Activated T-cell treated with anti-CD3 and anti-CD28 coated beads, Interleukin-2, amount 50 U/mL, for 1 hour (primary cell): ENCODE data around the gene RNASE7.
"Not testable (repeated sequence)": the region's sequence is repeated elsewhere in the genome, so short reads cannot be mapped to it uniquely, and the experiment has no call there.

ENCODE experiments used
- DNase-seq: peaks from one replicate; pipeline ENCODE4 v3.0.0-alpha.2; 2020

The RNASE7 gene

GRCh38 chr14:21023817-21024584 is 18.2 kb upstream of the RNASE7 start:
- peak; percentile 33 for DNase-seq

- peak; percentile 83 for DNase-seq
Measured at GRCh38 chr14:21024585-21025370, 17.4 kb upstream of the RNASE7 start, which contains the start of gene NDRG2. Gene NDRG2 (minus strand): TSS chr14:21025061. CDS start chr14:21023315, 1,746 bp downstream.

- no peak for DNase-seq
Measured at GRCh38 chr14:21025371-21026273, 16.5 kb upstream of the RNASE7 start.

- no peak for DNase-seq
Measured at GRCh38 chr14:21026274-21026987, 15.7 kb upstream of the RNASE7 start.

GRCh38 chr14:21026988-21027315 is 15.2 kb upstream of the RNASE7 start:
- no peak for DNase-seq

- no peak for DNase-seq
Measured at GRCh38 chr14:21029917-21030316, 12.2 kb upstream of the RNASE7 start, which contains the start of gene TPPP2. Gene TPPP2 (plus strand): TSS chr14:21030217. CDS start chr14:21030582, 365 bp downstream.

- no peak for DNase-seq
Measured at GRCh38 chr14:21030531-21030930, 11.6 kb upstream of the RNASE7 start.

- no peak for DNase-seq
Measured at GRCh38 chr14:21032326-21033132, 9.6 kb upstream of the RNASE7 start.

- DNase-seq = no peak
Measured at GRCh38 chr14:21033133-21033698, 8.9 kb upstream of the RNASE7 start.

GRCh38 chr14:21034707-21035106 is 7.5 kb upstream of the RNASE7 start, which contains the start of gene RNASE13:
Gene RNASE13 (minus strand): TSS chr14:21034807. CDS start chr14:21034288, 519 bp downstream.
- no peak for DNase-seq

- no peak for DNase-seq
Measured at GRCh38 chr14:21036751-21037150, 5.4 kb upstream of the RNASE7 start.

- no peak for DNase-seq
Measured at GRCh38 chr14:21037156-21037555, 5.0 kb upstream of the RNASE7 start.

GRCh38 chr14:21038441-21039422 is 3.4 kb upstream of the RNASE7 start:
- no peak for DNase-seq

GRCh38 chr14:21039585-21040369 is 2.4 kb upstream of the RNASE7 start:
- no peak for DNase-seq

- DNase-seq = no peak
Measured at GRCh38 chr14:21040370-21040925, 1.7 kb upstream of the RNASE7 start.

GRCh38 chr14:21040941-21041340 is 1.2 kb upstream of the RNASE7 start:
- DNase-seq = not testable (repeated sequence)

GRCh38 chr14:21042918-21043317 is 756 bp downstream of the RNASE7 start:
- DNase-seq = no peak

GRCh38 chr14:21043387-21043973 is 1.3 kb downstream of the RNASE7 start:
- no peak for DNase-seq
